NOMO-1 treated with dmso at 0.1 percent for 144 hours (cell line): ENCODE results near the gene AMACR.

Experiments
- DNase-seq: peaks from one replicate; lab custom pipeline; 2025; ENCODE audit not compliant: unreplicated experiment; lab: John Stamatoyannopoulos, UW

AMACR gene

DNA sequence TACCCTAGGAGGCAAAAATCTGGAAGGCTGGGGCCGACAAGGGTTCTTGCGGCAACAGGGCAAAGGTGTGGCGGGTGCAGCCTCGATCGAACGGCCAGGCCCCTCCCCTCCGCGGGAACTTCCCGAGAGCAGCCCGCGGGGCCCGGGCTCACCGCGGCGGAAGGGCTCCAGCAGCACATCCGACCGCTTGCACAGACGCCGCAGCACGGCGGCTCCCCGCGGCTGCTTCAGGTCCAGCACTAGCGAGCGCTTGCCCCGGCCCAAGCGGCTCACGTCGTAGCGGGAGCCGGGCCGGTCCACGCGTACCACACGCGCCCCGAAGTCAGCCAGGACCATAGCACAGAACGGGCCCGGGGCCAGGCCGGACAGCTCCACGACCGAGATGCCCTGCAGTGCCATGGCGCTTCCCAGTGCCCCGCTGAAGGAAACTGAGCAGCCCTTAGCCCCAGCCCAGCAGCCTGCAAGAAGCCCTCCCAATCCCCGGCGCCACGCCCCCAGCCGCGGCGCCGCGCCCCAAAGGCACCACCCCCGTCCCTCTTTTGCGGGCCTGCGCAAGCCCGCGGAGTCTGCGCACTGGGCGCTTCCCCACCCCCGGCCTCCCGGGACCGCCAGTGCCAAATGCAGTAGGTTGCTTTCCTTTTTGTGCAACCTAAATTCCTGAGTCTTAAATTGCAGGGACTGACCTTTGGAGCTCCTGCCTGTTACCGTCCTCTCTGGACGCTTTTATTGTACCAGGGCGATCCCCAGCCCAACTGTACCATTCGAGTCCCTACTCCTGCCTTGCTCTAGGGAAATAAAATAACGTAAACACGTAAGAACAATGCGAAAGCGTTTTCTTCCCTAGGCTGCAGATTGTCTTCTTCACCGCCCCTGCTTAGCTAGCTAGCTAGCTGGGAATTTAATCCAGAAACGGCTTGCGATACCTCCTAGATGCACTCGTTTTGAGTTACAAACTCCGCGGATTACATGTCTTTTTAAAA is at the start of gene AMACR:
Gene AMACR, minus strand, starts transcription at position 430 of the 980 bp plus-strand sequence. Its CDS starts 31 bp downstream, at position 399.
- DNase-seq: peak; percentile 99

DNA sequence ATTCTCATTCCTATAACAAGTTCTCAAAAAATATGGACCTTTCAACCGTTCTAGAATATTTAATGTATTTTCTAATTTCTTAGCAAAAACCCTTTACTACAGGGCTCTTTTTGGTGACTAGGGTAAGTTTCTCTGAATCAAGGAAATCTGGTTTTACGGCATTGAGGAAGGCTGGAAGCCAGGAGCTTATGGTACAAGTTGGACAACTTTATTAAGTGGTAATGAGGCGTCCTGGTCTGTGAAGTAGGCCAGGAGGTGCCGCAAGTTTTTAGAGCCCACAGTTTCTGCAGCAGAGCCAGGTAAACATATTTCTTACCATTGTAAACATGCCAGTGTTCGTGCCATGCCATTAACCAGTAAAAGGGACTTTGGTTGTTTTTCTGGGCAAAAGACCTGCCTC is 49.7 kb upstream of the AMACR start:
- no peak for DNase-seq

DNA sequence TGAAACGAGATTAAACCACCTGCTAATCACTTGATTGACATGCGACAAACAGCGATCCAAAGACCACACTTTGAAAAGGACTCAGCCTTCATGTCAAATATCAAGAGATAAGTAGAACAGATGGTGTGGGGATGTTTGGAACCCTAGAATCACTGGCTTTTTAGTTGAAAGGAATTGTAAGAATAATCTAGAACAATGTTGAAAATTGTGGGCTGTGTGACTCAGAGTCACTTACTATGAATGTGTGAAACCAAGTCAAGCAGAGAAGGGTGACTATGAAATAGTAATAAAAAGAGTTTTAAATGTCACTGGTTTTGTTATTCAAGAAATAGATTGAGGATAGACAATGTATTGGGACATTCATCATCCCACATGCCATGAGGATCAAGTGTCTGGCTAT is 49.3 kb upstream of the AMACR start:
- no peak for DNase-seq

DNA sequence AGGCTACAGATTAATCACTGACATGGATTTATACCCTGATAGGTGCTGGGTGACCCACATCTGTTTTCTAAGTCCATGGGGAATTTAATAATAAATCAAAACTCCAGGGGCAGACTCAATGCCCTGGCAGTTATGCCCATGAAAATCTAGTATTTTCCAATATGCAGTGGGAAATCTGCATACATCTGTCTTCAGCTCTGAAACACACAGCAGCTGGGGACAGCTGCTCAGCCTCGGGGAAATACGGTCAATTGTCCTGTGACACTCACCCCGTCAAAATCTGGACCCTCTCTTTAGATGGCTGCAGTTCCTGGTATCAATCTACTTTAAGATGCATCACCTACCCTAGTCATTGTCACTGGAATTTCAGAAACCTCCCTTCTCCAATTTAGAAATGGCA is 47.8 kb upstream of the AMACR start:
- DNase-seq: no peak

DNA sequence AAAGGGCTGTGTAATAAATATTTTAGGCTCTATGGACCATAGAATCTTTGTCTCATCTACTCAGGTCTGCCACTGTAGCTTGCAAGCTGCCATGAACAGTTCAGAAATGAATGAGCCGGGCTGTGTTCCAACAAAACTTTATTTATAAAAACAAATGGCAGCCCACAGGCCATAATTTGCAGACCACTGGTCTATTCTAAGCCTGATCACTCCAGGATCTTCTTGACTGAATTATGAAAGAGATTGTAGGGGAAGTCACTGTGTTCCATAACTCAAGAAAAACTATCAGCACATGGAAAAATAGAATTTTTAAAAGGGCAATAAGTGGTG is 46.5 kb upstream of the AMACR start:
- DNase-seq: no peak

DNA sequence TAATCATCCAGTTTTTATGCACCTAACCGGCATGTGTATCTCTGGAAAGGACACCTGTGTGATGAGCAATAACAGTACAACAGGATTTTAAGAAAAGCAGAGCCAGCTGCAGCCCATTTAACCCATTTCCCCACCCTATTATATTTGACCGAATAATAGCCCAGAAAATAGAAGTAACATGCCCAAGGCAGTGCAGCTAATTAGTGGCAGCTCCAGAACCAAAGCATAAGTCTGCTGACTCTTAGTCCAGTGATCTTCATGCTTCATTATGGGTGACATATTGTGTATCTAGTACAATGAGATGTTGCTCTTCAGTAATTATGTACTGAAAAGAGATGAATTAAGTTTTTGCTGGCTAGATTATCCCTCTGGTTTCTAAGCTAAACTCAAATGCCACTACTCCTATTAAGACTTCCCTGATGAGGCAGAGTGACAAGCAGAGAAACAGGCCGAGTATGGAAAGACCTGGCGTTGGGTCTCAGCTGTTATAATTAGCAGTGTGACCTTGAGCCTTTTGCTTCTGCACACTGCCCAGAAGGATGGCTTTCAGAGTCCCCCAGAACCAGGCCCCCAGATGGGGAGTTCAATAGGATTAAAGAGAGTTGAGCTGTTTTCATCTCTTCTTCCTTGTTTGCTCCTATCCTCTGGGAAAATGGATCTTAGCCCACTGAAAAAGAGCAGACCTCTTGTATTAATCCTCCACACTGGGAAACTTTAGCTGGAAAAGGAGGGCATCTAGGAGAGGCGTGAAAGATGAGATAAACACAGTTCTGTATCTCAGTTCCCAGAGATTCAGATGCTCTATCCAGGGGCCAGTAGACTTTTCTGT is 45.9 kb upstream of the AMACR start:
- DNase-seq: no peak

DNA sequence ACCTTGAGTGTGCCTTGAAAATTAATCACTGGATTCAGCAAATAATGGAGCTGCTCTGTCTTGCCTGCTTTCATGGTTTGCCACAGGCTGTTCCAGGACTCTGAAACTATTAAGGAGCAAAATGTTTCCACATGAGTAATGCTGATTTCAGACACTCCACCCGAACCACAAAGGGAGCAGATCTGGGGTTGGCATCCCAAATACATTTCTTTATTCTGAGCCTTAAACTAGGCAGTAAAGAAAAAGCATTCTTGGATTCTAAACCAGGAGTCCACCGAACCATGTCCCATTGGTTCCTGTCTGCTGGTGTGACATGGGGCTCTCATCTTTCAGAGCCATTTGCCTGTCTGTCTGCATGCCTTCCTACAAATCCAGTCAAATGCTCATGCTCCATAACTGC is 45.3 kb upstream of the AMACR start:
- no peak for DNase-seq

DNA sequence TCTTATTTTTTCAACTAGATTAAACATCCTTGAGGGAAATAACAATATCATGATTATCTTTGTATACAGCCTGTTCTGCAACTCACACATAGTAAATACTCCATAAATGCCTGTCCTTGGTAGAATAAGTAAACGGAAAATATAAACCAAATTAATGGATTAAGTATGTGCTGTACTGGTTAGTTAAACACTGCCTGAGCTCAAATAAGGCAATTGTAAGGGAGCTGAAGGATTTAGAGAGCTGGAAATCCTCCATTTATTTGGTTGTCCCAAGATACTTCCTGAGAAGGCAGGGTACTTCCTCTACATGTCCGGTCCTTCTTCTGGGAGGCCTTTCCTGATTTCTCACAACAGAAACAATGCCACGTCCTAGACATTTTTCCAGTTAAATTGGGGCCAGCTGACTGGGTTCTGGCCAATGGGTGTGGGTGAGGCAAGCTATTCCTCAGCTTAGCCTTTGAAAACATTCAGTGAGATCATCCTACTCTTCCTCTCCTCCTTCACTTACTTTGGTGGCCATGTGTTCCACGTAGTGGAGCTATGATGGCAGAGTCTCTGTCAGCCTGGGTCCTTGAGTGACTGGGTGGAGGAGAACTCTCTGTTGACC is 43.6 kb upstream of the AMACR start:
- no peak for DNase-seq

DNA sequence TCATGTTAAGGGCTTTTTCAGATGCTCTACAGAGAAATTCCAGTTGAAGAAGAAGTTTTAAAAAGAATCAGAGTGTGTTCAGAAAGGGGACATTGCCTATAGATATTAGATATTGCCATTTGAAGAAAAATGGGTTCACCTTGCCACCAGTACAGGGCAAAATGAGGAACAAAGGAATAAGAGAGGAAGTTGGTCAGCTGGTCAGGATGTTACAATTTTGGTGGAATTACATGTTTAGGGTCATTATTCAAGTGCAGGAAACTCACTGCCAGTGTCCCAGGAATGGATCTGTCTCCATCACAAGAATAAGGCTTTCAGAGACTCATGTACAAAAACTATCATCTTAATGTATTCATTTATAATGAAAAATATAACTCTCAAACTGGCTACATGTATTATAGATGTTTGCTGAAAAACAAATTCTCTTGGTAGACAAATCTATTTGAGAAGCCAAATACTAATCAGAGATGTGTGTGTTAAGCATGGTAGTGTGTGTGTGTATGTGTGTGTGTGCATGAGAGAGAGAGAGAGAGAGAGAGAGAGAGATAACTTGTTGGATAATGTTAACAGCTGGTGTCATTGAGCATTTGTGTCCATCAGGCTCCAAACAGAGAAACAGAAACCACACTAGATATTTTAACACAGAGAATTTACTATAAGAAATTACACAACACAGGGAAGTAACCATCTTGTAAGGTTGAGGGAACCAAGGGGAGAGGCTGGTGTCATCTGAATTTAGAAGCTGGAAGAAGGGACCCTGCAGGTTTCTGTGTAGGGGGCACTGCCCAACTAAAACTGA is 40.1 kb upstream of the AMACR start:
- DNase-seq: peak; percentile 56

DNA sequence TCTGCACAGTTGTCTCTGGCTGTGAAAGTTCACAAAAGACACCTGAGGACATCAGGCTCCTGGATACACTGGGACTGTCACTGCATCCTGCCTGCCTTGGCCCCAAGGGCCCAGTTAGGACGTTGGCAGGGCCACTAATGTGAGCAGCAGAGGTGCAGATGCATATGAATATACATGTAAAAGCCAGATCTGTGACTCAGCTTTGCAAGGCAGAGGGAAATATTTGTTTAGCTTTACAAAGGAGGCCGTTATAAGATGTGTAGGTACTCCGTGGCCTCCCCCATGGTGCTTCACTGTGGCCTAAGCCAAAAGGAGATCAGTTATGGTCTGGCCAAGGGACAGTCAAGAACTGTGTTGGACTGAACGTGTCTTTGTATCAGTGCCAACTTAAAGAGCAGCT is 39.3 kb upstream of the AMACR start:
- DNase-seq: no peak

DNA sequence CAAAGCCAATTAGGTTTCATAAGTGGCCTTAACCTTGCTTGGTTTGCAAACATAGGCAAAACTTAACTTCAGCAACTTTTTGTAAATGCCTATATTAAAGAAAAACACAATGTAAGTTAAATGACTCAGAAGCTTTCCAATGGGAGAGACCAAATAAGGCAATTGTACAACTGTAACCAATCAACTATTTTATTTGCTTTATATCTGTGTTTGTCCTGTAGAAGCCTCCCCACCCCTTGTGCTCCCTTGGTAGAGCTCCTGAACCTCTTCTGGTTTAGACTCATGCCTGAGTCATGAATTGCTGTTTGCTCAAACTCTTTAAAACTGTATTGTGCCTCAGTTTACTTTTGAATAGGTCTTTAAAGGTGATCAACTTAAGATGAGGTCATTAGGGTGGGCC is 38.1 kb upstream of the AMACR start:
- DNase-seq: no peak

DNA sequence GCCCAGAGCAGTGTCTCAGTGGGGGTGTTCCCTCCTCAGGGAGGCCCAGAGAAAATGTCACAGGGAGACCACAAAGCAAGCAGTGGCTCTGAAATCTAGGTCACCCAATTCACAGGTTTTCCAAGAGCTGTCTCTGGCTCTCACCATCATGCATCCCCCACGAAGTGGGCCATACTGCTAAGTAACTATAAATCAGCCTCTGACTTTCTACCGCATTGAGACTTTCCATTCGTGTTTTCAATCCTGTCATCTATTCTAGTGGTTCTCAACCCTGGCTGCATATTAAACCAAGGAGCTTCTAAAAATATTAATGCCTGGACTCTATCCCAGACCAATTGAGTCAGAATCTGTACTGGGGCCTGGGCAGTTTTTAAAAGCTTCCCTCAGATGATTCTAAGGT is 37.2 kb upstream of the AMACR start:
- DNase-seq: no peak

DNA sequence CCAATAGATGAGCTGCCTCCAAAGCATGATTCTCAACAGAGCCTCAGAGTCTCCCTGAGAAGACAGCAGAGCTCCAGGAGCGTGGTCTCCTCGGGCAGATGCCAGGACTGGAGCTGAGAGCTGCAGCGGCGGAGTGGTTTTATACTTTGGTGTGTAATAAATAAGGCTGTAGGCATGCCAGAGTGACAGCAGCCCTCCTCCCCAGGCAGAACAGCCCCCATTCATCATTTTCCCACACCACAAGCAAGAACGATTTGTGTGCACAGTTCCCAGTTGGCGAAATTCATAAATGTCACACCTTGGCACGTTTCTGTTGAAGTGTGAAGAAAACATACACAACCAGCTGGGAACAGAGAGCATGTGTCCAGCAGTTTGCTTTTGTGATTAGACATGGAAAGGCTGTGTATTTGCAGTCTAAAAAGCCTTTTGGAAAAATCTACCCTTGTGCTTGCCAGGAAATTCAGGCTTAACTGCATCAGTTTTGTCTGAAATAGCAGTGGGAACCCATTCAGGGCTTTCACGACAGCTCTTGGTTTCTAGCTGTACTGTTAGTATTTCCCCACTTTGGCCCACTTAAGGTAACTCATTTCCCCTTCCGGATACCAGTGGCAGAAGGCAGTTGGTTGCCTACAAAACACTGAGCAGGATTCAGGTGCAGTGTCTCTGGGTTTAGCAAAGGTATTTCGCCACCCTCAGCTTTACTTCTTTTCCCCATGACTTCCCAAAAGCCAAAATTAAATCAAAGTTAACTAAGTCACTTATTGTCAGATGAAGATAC is 35.4 kb upstream of the AMACR start, which contains the start of gene C1QTNF3:
Gene C1QTNF3, minus strand, starts transcription at position 115 of the 778 bp plus-strand sequence. Its CDS starts 88 bp downstream, at position 27.
- peak; percentile 35 for DNase-seq

DNA sequence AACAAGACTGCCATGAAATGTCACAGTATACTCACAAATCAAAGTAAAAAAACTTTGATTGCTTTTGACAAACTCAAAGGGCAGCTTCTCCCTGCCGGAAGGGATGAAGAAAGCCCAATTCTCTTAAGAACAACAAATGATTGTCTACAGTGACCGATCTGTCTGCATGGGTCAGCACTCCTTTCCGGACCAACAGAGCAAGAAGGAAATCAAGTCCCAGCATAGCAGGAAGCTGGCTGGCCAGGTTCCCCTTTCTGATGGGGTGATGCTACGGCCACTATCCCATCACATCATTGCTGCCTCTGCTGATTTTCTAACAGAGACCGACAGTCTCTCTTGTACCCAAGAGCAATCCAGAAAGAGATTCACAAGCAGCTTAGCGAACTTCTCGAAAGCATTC is 34.5 kb upstream of the AMACR start:
- no peak for DNase-seq

DNA sequence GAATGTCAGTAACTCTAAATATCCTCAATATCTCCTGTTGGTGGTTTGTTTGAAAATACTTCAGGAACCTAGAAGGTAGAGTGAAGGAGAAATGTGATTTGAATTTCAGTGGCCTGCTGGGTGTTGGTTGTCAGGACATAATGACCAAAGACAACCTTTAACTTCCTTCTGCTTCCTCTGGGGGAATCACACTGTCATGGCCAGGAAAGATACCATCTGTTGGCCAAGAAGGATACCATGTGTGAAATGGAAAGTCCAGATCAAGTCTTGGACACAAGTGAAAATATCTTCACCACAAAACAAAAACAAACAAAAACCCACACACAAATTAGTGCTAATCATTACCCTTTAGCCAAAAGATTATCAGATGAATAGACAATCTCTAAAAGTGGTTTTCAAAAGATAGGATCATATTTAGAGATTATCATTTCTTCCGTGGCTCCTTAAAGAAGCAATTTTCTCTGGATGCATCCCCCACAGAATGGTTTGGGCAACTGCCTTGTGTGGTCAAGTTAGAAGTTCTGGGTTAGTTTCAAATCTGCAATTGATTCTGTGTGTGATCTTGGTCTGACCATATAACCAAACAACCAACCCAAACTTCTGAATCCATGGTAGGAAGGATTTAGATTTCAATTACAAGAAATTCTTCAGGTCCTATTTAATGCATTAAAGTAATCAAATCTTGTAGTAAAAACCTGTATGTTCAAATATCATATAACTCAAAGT is 33.6 kb upstream of the AMACR start:
- no peak for DNase-seq

DNA sequence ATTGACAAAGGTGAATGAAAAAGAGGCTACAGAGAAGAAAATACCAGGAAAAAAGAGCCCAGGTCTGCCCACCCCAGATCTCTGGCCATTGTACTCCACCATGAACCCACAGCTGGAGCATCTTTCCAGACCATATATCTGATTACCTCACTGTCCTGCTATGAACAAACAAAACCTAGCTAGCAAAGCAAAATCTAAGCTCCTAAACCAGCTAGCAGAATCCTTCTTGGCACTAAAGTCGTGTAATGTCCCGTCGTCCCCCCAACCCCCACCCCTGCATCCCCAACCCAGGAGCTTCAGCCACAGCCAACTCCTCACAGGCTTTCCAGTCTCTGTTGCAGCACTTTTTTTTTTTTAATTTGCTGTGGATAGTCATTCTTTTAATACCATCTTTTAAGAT is 32.6 kb upstream of the AMACR start:
- DNase-seq: no peak

DNA sequence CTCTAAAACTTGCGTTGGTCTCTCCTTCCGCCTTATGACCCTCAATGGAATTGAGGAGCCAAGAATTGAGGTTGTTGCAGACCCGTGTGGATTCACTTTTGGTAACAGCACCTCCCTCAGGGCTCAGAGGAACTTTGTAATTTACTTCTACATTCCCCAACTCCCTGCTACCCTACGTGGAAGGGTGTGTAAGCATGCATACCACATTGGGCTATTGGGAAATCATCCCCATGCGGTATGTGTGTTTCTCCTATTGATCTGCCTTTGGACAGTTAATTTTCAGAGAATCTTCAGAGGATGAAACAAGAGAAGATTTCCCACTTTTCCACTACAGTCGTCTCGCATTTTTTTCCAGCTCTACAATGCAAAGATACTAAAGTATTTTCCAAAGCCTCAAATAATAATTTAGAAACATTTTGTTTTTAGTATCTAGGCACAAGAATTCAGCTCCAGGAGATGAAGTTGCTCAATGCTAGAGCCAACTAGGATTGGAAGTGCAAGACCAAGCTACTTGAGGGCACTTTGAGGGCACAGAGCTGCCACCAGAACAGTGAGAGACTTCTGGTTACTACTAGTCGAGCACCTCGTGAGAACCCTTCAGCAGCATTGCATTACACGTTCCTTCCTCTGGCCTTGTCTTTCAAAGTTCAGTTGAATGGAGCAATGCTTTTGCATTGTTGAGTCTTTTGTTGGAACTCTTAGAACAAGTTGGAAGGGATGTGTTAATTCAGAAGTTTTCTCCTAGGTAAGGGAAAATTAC is 31.7 kb upstream of the AMACR start:
- DNase-seq: no peak

DNA sequence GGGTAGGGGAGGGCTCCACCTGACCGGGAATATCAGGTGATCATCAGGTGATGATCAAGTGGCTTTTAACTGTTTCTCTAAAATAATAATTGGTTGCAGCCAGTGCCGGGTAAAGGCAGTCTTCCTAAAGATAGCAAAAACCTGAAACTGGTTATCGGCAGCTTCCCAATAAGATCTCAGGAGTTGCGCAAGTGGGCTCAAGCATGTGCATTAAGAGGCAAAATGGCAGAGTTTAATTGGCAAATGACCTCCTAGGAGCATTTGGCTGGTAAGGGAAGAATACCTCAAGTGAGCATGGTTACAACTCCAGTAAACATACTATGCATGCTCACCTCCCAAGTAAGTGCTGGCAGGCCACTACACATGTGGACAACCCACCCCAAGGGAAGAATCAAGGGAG is 31.0 kb upstream of the AMACR start:
- no peak for DNase-seq

DNA sequence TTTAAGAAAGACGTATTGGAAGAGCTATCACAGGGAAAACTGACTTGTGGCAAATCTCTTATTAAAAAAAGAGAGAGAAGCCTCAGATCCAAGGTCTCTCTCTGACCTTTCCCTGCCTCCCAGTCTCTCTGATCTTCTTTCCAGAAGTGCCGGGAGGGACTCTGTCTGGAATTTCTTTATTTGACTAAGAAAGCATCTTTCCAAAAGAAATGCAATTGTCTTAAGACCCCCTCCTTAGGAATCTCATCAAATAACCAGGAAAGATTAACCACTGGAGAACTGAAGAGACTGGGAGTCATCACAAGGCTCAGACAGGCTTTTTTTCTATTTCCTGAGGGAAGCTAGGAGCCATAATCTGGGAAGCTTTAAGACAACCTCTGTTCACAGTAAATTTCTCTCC is 30.5 kb upstream of the AMACR start:
- DNase-seq: no peak
